Esophagus squamous epithelium (tissue), 5 donors: ENCODE data around the gene KRT86. TPM values are rescaled to one million over a fixed set of nuclear protein-coding genes. Genes with fewer than 3 reads are reported as not detected.

Source experiments
- DNase-seq: peaks from one replicate; lab custom pipeline; 2025; lab: John Stamatoyannopoulos, UW
- H3K27ac ChIP-seq, 4 donors: fragments of 200-600 bp; sonication (generic); one replicate each; pipeline ENCODE4 v1.5.1; 2016 to 2019; ENCODE audit warnings: mild to moderate bottlenecking in 1 of 4
- H3K27me3 ChIP-seq, 4 donors: fragments of 200-600 bp; sonication (generic); 1 replicate in 3 of 4; 2 replicates in 1 of 4; pipeline versions ENCODE4 v1.5.1 to v1.6.0; 2017 to 2021; ENCODE audit warnings: antibody characterized with exemption in 1 of 4
- H3K36me3 ChIP-seq, 3 donors: fragments of 200-600 bp; sonication (generic); one replicate each; pipeline ENCODE4 v1.5.1; 2016 to 2019
- H3K4me1 ChIP-seq, 3 donors: fragments of 200-600 bp; sonication (generic); one replicate each; pipeline ENCODE4 v1.5.1; 2017 to 2019
- H3K4me3 ChIP-seq, 4 donors: fragments of 200-600 bp; sonication (generic); 1 replicate in 3 of 4; 2 replicates in 1 of 4; pipeline ENCODE4 v1.5.1; 2016 to 2019; ENCODE audit warnings: mild to moderate bottlenecking in 2 of 4, moderate library complexity in 1 of 4
- H3K9me3 ChIP-seq, 3 donors: fragments of 200-600 bp; sonication (generic); one replicate each; pipeline ENCODE4 v1.5.1; 2016 to 2019
- CTCF ChIP-seq, 6 experiments: fragments of 450-650 bp in 4 of 6; fragments of 200-600 bp in 2 of 6; sonication (generic) in 2 of 6; IDR thresholded peaks; one replicate each; pipeline ENCODE4 v1.5.1; 2016 to 2019; ENCODE audit warnings: antibody characterized with exemption in 6 of 6, mild to moderate bottlenecking in 4 of 6, moderate library complexity in 4 of 6
- POLR2A ChIP-seq, 4 donors: fragments of 450-650 bp; IDR thresholded peaks; one replicate each; pipeline ENCODE4 v1.6.1; 2017; ENCODE audit warnings: antibody characterized with exemption in 4 of 4, mild to moderate bottlenecking in 4 of 4, moderate library complexity in 3 of 4
- WGBS, 2 donors: methylation state at CpG; one replicate each; pipeline ENCODE4 v1.1.5; 2018; 5-methylcytosine and 5-hydroxymethylcytosine counted together
- intact Hi-C: fragments of 100-400 bp; cut with DNase I; formaldehyde crosslinking; loops from one replicate; pipeline ENCODE4 v1.15.0; 2022
- total RNA-seq, 4 donors: library from RNA; depleted of rRNA; stranded (reverse); fragments of >200 nt; gene quantifications; one replicate each; pipeline ENCODE4 v1.1.0, GENCODE V29; 2016
- donor health status: DM: yes; HTN: yes; CAD: no.

The KRT86 gene
- total RNA-seq, 4 donors from 2014 or later: not detected

GRCh38 chr12:52260361-52261207 lies 13.9 kb upstream of the KRT86 start:
- Histone ChIP-seq H3K9me3 (no peaks in the 10 kb centered on the region), H3K4me1 (peaks cover 0 to 9% (median 0%) of the 10 kb centered on the region in 3 donors), H3K36me3 (no peaks in the 10 kb centered on the region), H3K4me3 (no peak overlapping the region), H3K27ac (no peak overlapping the region), H3K27me3 (peaks cover 0 to 67% (median 12%) of the 10 kb centered on the region in 4 donors)
- no peak for TF ChIP-seq POLR2A (IDR thresholded peaks at IDR 0.05)
- no peak for TF ChIP-seq CTCF (IDR thresholded peaks at IDR 0.05)
- no peak for DNase-seq
- 63 to 72% methylated on average over 9 of the region's 9 CpGs for WGBS, 2 donors
- intact Hi-C loops: no loop called here

GRCh38 chr12:52261208-52261484 lies 13.3 kb upstream of the KRT86 start:
- intact Hi-C loops: no loop called here
- Histone ChIP-seq H3K27me3 (peaks cover 0 to 61% (median 12%) of the 10 kb centered on the region in 4 donors), H3K4me3 (no peak overlapping the region), H3K36me3 (no peaks in the 10 kb centered on the region), H3K9me3 (no peaks in the 10 kb centered on the region), H3K4me1 (peaks cover 0 to 9% (median 0%) of the 10 kb centered on the region in 3 donors), H3K27ac (no peak overlapping the region)
- WGBS, 2 donors: 62% methylated on average over 1 of the region's 1 CpG; no CpG with 5 or more reads in 1 of the 2 donors
- DNase-seq: no peak
- TF ChIP-seq CTCF (IDR thresholded peaks at IDR 0.05) (no peak), POLR2A (IDR thresholded peaks at IDR 0.05) (no peak)

- H3K27me3 ChIP-seq: peaks cover 0 to 50% (median 8%) of the 10 kb centered on the region in 4 donors
Measured at GRCh38 chr12:52262286-52262685, 12.2 kb upstream of the KRT86 start.

GRCh38 chr12:52263761-52264434 lies 10.5 kb upstream of the KRT86 start:
- Histone ChIP-seq H3K27ac (no peak overlapping the region), H3K9me3 (no peaks in the 10 kb centered on the region), H3K4me1 (peaks cover 0 to under 1% (median 0%) of the 10 kb centered on the region in 3 donors), H3K36me3 (no peaks in the 10 kb centered on the region), H3K27me3 (peaks cover 0 to 34% (median 4%) of the 10 kb centered on the region in 4 donors), H3K4me3 (no peak overlapping the region)
- no peak for DNase-seq
- intact Hi-C loops: no loop called here
- 85 to 89% methylated on average over 3 to 7 of the region's 7 CpGs for WGBS, 2 donors
- no peak for TF ChIP-seq CTCF (IDR thresholded peaks at IDR 0.05)
- no peak for TF ChIP-seq POLR2A (IDR thresholded peaks at IDR 0.05)

More at GRCh38 chr12:52262286-52262685, 12.2 kb upstream of the KRT86 start:
- H3K27ac ChIP-seq: no peak overlapping the region
- TF ChIP-seq POLR2A (IDR thresholded peaks at IDR 0.05): no peak
- no peak for TF ChIP-seq CTCF (IDR thresholded peaks at IDR 0.05)
- no peaks in the 10 kb centered on the region for H3K36me3 ChIP-seq
- no peak overlapping the region for H3K4me3 ChIP-seq
- no peaks in the 10 kb centered on the region for H3K9me3 ChIP-seq
- intact Hi-C loops: no loop called here
- 83 to 89% methylated on average over 2 to 3 of the region's 3 CpGs for WGBS, 2 donors
- H3K4me1 ChIP-seq: peaks cover 0 to 9% (median 0%) of the 10 kb centered on the region in 3 donors
- DNase-seq: no peak

- Histone ChIP-seq H3K36me3 (no peaks in the 10 kb centered on the region), H3K4me1 (no peaks in the 10 kb centered on the region), H3K27ac (no peak overlapping the region), H3K4me3 (no peak overlapping the region), H3K27me3 (peaks cover 0 to 28% (median 2%) of the 10 kb centered on the region in 4 donors), H3K9me3 (no peaks in the 10 kb centered on the region)
- DNase-seq: no peak
- TF ChIP-seq CTCF (IDR thresholded peaks at IDR 0.05): no peak
- TF ChIP-seq POLR2A (IDR thresholded peaks at IDR 0.05): no peak
- intact Hi-C loops: no loop called here
- 74 to 76% methylated on average over 2 of the region's 2 CpGs for WGBS, 2 donors
Measured at GRCh38 chr12:52264435-52264825, 10.0 kb upstream of the KRT86 start.
